ENCODE results near the gene GAS5.
"Not testable (repeated sequence)": the region's sequence is repeated elsewhere in the genome, so short reads cannot be mapped to it uniquely, and the experiment has no call there.

Gene GAS5

GRCh38 chr1:173867753-173868265 is at the start of gene GAS5:
TSS of gene GAS5 (minus strand) at chr1:173867989.
- peak; percentile 99 for DNase-seq

GRCh38 chr1:173917149-173917548 is 49.4 kb upstream of the GAS5 start, which contains the start of gene SERPINC1:
TSS of gene SERPINC1 (minus strand) at chr1:173917327. CDS start at chr1:173917259, 68 bp downstream.
- DNase-seq = no peak

- DNase-seq = no peak
These were observed 48.9 kb upstream of the GAS5 start for GRCh38 chr1:173916667-173917066.

GRCh38 chr1:173915596-173915995 is 47.8 kb upstream of the GAS5 start:
- DNase-seq = no peak

- DNase-seq = peak; percentile 57
These were observed 46.6 kb upstream of the GAS5 start for GRCh38 chr1:173914366-173914871.

GRCh38 chr1:173913111-173913510 is 45.3 kb upstream of the GAS5 start:
- DNase-seq = no peak

GRCh38 chr1:173903827-173904531 is 36.2 kb upstream of the GAS5 start:
- DNase-seq = no peak

GRCh38 chr1:173900992-173901391 is 33.2 kb upstream of the GAS5 start:
- DNase-seq = no peak

- DNase-seq = no peak
These were observed 32.6 kb upstream of the GAS5 start for GRCh38 chr1:173900427-173900826.

GRCh38 chr1:173894189-173894588 is 26.4 kb upstream of the GAS5 start:
- no peak for DNase-seq

GRCh38 chr1:173893611-173894010 is 25.8 kb upstream of the GAS5 start:
- DNase-seq = no peak

GRCh38 chr1:173889885-173890284 is 22.1 kb upstream of the GAS5 start:
- DNase-seq = no peak

- no peak for DNase-seq
These were observed 21.0 kb upstream of the GAS5 start for GRCh38 chr1:173888749-173889148.

- no peak for DNase-seq
These were observed 19.8 kb upstream of the GAS5 start for GRCh38 chr1:173887627-173888026.

GRCh38 chr1:173886746-173887611 is 19.2 kb upstream of the GAS5 start:
- DNase-seq = no peak

GRCh38 chr1:173884701-173885100 is 16.9 kb upstream of the GAS5 start:
- DNase-seq = no peak

- DNase-seq = not testable (repeated sequence)
These were observed 13.3 kb upstream of the GAS5 start for GRCh38 chr1:173881117-173881516.

GRCh38 chr1:173878251-173878650 is 10.5 kb upstream of the GAS5 start:
- no peak for DNase-seq

GRCh38 chr1:173876732-173877131 is 8.9 kb upstream of the GAS5 start:
- no peak for DNase-seq

GRCh38 chr1:173871500-173871899 is 3.7 kb upstream of the GAS5 start:
- DNase-seq = no peak

GRCh38 chr1:173871091-173871490 is 3.3 kb upstream of the GAS5 start:
- no peak for DNase-seq

- DNase-seq = peak; percentile 56
These were observed 2.7 kb upstream of the GAS5 start for GRCh38 chr1:173870252-173871075.

- DNase-seq = no peak
These were observed 1.2 kb upstream of the GAS5 start for GRCh38 chr1:173869021-173869359.
